ENCODE measurements around the gene SLC17A1. TPM values are rescaled to one million over a fixed set of nuclear protein-coding genes. Genes with fewer than 3 reads are reported as not detected.

SLC17A1 gene
- total RNA-seq, 4 donors from 2014 or later: not detected

GRCh38 chr6:25863360-25863759 is 31.5 kb upstream of the SLC17A1 start:
- WGBS, 2 donors (ENCODE audit: low coverage in 1 of 2): 46 to 53% methylated on average over 2 of the region's 2 CpGs
- TF ChIP-seq, protein P1, sequence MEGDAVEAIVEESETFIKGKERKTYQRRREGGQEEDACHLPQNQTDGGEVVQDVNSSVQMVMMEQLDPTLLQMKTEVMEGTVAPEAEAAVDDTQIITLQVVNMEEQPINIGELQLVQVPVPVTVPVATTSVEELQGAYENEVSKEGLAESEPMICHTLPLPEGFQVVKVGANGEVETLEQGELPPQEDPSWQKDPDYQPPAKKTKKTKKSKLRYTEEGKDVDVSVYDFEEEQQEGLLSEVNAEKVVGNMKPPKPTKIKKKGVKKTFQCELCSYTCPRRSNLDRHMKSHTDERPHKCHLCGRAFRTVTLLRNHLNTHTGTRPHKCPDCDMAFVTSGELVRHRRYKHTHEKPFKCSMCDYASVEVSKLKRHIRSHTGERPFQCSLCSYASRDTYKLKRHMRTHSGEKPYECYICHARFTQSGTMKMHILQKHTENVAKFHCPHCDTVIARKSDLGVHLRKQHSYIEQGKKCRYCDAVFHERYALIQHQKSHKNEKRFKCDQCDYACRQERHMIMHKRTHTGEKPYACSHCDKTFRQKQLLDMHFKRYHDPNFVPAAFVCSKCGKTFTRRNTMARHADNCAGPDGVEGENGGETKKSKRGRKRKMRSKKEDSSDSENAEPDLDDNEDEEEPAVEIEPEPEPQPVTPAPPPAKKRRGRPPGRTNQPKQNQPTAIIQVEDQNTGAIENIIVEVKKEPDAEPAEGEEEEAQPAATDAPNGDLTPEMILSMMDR (IDR thresholded peaks at IDR 0.05): no peak
- TF ChIP-seq POLR2A (IDR thresholded peaks at IDR 0.05) (no peak), EP300 (IDR thresholded peaks at IDR 0.05; ENCODE audit: low read depth) (no peak)
- no peaks in the 10 kb centered on the region for H3K36me3 ChIP-seq
- H3K9me3 ChIP-seq: no peaks in the 10 kb centered on the region
- intact Hi-C loops (cut with DNase I; ENCODE audit: low total_unique reads) (no loop called here), in situ Hi-C loops (cut with MboI; ENCODE audit: low pct_ligation_motif_present in 1 of 4, low pct_unique_long_range_greater_than_20kb in 1 of 4, low sequenced_read_pairs in 3 of 4) (no loop called here)
- H3K27ac ChIP-seq: no peak overlapping the region
- no peak overlapping the region for H3K4me3 ChIP-seq
- no peak for DNase-seq
- H3K4me1 ChIP-seq: no peaks in the 10 kb centered on the region
- H3K27me3 ChIP-seq: no peaks in the 10 kb centered on the region

DNA sequence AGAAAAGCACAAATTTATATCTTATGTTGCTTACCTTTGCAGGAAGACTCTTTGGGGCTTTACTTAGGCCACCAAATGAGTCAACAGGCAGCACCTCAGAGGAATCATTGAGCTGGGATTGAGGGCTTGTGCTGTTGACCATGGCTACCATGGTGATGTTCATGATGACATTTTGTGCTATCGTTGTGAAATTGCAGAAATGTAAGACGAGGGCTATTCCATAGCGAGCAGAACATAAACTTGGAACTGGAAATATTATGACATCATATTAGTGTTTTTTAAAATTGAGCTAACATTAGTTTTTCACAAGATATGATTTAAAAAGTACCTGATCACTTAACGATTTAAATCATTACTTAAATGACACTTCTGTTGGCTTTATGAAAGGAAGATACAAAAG is 30.3 kb upstream of the SLC17A1 start:
- Histone ChIP-seq H3K27ac (no peak overlapping the region), H3K9me3 (no peaks in the 10 kb centered on the region), H3K4me3 (no peak overlapping the region), H3K36me3 (no peaks in the 10 kb centered on the region), H3K4me1 (no peaks in the 10 kb centered on the region), H3K27me3 (no peaks in the 10 kb centered on the region)
- in situ Hi-C loops (cut with MboI; ENCODE audit: low pct_ligation_motif_present in 1 of 4, low pct_unique_long_range_greater_than_20kb in 1 of 4, low sequenced_read_pairs in 3 of 4) (no loop called here), intact Hi-C loops (cut with DNase I; ENCODE audit: low total_unique reads) (no loop called here)
- no peak for TF ChIP-seq EP300 (IDR thresholded peaks at IDR 0.05; ENCODE audit: low read depth)
- TF ChIP-seq POLR2A (IDR thresholded peaks at IDR 0.05): no peak
- TF ChIP-seq, protein P1 (IDR thresholded peaks at IDR 0.05): no peak
- TF ChIP-seq POLR2AphosphoS5 (IDR thresholded peaks at IDR 0.05): no peak
- DNase-seq: no peak
- 84 to 85% methylated on average over 3 to 4 of the region's 4 CpGs for WGBS, 2 donors (ENCODE audit: low coverage in 1 of 2)

DNA sequence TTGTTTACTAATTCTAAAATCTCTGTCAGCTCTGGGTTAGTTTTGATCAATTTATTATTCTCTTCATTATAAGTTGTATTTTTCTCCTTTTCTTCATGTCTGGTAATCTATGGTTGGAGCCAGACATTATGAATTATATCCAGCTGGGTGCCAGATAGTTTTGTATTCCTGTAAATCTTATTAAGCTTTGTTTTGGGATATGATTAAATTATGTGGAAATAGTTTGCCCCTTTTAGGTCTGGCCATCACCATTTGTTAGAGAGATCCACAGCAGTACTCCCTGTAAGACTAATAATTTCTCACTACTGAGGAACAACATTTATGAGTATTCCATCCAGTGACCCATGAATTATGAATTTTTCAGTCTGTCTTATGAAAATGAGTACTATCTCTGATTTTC is 20.9 kb upstream of the SLC17A1 start:
- Histone ChIP-seq H3K36me3 (no peaks in the 10 kb centered on the region), H3K27me3 (no peaks in the 10 kb centered on the region), H3K27ac (no peak overlapping the region), H3K4me3 (no peak overlapping the region), H3K4me1 (peaks cover 0 to 7% (median 0%) of the 10 kb centered on the region in 4 donors), H3K9me3 (no peaks in the 10 kb centered on the region)
- TF ChIP-seq POLR2AphosphoS5 (IDR thresholded peaks at IDR 0.05): no peak
- no peak for TF ChIP-seq EP300 (IDR thresholded peaks at IDR 0.05; ENCODE audit: low read depth)
- TF ChIP-seq POLR2A (IDR thresholded peaks at IDR 0.05): no peak
- TF ChIP-seq, protein P1 (IDR thresholded peaks at IDR 0.05): no peak
- in situ Hi-C loops (cut with MboI; ENCODE audit: low pct_ligation_motif_present in 1 of 4, low pct_unique_long_range_greater_than_20kb in 1 of 4, low sequenced_read_pairs in 3 of 4) (no loop called here), intact Hi-C loops (cut with DNase I; ENCODE audit: low total_unique reads) (no loop called here)
- DNase-seq: no peak

- no peak for DNase-seq
- Histone ChIP-seq H3K27me3 (no peaks in the 10 kb centered on the region), H3K9me3 (no peaks in the 10 kb centered on the region), H3K36me3 (no peaks in the 10 kb centered on the region), H3K4me1 (peaks cover 0 to 7% (median 0%) of the 10 kb centered on the region in 4 donors), H3K4me3 (no peak overlapping the region), H3K27ac (no peak overlapping the region)
- in situ Hi-C loops (cut with MboI; ENCODE audit: low pct_ligation_motif_present in 1 of 4, low pct_unique_long_range_greater_than_20kb in 1 of 4, low sequenced_read_pairs in 3 of 4) (no loop called here), intact Hi-C loops (cut with DNase I; ENCODE audit: low total_unique reads) (no loop called here)
- WGBS, 2 donors (ENCODE audit: low coverage in 1 of 2): 85 to 88% methylated on average over 2 of the region's 2 CpGs
- no peak for TF ChIP-seq POLR2A (IDR thresholded peaks at IDR 0.05)
- no peak for TF ChIP-seq EP300 (IDR thresholded peaks at IDR 0.05; ENCODE audit: low read depth)
- TF ChIP-seq, protein P1 (IDR thresholded peaks at IDR 0.05): no peak
- no peak for TF ChIP-seq POLR2AphosphoS5 (IDR thresholded peaks at IDR 0.05)
These were observed 20.1 kb upstream of the SLC17A1 start for GRCh38 chr6:25851961-25852360.
